ENCODE measurements around the gene ENPP3.

DNA sequence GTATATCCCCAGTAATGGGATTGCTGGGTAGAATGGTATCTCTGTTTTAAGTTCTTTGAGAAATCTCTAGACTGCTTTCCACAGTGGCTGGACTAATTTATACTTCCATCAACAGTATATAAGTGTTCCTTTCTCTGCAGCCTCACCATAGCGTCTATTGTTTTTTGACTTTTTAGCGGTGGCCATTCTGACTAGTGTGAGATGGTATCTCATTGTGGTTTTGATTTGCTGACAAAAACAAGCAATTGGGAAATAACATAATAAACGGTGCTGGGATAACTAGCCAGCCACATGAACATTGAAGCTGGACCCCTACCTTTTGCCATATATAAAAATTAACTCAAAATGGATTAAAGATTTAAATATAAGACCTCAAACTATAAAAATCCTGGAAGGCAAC lies 49.9 kb downstream of the ENPP3 start:
- TF ChIP-seq, protein P1, sequence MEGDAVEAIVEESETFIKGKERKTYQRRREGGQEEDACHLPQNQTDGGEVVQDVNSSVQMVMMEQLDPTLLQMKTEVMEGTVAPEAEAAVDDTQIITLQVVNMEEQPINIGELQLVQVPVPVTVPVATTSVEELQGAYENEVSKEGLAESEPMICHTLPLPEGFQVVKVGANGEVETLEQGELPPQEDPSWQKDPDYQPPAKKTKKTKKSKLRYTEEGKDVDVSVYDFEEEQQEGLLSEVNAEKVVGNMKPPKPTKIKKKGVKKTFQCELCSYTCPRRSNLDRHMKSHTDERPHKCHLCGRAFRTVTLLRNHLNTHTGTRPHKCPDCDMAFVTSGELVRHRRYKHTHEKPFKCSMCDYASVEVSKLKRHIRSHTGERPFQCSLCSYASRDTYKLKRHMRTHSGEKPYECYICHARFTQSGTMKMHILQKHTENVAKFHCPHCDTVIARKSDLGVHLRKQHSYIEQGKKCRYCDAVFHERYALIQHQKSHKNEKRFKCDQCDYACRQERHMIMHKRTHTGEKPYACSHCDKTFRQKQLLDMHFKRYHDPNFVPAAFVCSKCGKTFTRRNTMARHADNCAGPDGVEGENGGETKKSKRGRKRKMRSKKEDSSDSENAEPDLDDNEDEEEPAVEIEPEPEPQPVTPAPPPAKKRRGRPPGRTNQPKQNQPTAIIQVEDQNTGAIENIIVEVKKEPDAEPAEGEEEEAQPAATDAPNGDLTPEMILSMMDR (IDR thresholded peaks at IDR 0.05; ENCODE audit: poor library complexity): no peak
- TF ChIP-seq EZH2phosphoT487 (IDR thresholded peaks at IDR 0.05; ENCODE audit: low read depth, severe bottlenecking, unreplicated experiment) (no peak), EZH2 (IDR thresholded peaks at IDR 0.05; ENCODE audit: borderline replicate concordance) (no peak)

Measured in hepatocyte (in vitro differentiated cells).